ENCODE results near the gene EGFR. TPM values are rescaled to one million over a fixed set of nuclear protein-coding genes. Genes with fewer than 3 reads are reported as not detected.

Gene EGFR
- total RNA-seq, 4 donors from 2014 or later = 45.5 to 61.1 (median 56.9) TPM

DNA sequence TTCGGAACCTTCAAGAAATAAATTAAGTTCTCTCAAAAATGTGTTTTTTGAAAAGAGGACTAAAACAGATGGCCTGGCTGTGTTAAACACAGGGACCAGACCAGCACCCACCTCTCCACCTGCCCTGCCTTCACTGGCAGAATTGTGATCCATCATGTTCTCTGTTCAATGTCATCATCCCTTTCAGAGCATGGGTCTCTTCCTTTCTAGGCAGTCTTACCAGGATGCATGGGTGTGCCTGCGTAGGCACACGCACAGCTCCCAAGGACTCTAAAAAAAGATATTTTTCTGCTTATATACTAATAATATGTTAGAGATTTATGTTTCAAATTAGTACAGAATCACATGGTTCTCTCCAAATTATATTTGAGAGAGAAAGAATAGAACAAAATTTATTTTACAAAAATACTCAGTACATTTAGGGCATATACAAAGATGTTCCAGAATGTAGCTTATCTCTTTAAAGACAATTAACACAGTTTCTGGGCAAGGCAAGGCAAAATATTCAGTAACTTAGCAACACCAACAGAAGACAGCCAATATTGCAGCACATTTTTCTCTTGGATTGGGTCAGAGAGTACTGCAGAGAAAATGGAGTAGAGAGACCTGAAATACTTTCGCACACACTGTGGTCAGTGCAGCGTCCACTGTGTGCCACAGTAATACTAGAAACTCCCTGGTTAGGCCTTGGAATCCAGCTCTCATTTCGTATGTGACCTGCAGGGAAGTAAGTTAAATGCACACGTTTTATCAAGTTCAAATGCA lies 52.8 kb downstream of the EGFR start:
- H3K27ac ChIP-seq = peak overlapping the region in 2 of 4 donors; percentile 69 to 88

DNA sequence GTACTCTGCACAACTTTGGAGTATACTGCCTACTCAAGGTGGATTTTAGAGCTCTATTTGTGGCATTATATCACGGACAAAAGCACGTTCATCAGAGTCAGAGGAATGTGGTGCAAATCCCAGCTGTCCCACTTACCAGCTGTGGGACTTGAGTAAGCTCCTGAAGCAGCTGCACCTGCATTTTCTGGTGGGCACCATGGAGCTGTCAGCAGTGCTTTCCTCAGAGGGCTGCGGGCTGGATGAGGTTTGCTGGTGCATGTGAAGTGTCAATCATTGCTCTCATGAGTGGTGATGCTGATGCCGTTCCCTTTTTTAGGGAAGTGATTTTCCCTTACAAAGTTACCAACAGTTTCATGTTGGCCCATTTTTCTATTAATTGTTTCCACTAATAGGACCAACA lies 53.4 kb downstream of the EGFR start:
- no peaks in the 10 kb centered on the region for H3K27me3 ChIP-seq
- no peaks in the 10 kb centered on the region for H3K36me3 ChIP-seq
- no peaks in the 10 kb centered on the region for H3K9me3 ChIP-seq
- TF ChIP-seq CTCF (IDR thresholded peaks at IDR 0.05) = no peak
- no peak for TF ChIP-seq POLR2A (IDR thresholded peaks at IDR 0.05)
- H3K4me1 ChIP-seq = peaks cover 0 to 45% (median 10%) of the 10 kb centered on the region in 4 donors
- H3K27ac ChIP-seq = peak overlapping the region in 3 of 4 donors; percentile 15 to 88 (median 69)
- no peak overlapping the region for H3K4me3 ChIP-seq
- no peak for DNase-seq

More for the DNA sequence above, 52.8 kb downstream of the EGFR start:
- Histone ChIP-seq H3K36me3 (no peaks in the 10 kb centered on the region), H3K4me1 (peaks cover 0 to 46% (median 10%) of the 10 kb centered on the region in 4 donors), H3K27me3 (no peaks in the 10 kb centered on the region), H3K4me3 (no peak overlapping the region), H3K9me3 (no peaks in the 10 kb centered on the region)
- no peak for DNase-seq
- TF ChIP-seq CTCF (IDR thresholded peaks at IDR 0.05) = no peak
- no peak for TF ChIP-seq POLR2A (IDR thresholded peaks at IDR 0.05)

DNA sequence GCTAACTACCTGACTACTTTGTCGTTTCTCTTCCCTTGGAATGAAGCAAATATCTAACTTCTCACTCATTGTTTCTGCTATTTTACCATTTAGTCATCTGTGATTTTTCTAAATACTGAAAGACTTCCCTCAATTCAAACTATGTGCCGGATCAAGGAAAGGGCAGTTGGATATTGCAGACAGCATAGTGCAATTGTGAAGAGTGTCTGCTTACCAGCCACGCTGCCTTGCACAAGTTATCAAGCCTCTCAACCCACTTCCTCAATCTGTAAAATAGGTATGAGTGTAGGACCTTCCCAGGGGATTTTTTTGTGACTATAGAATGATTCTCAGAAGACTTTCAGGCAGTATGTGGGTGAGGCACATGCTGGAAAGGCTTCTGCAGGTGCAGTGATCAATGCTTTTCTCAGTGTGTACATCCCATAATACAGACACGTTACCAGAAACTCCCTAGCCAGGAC lies 54.3 kb downstream of the EGFR start:
- Histone ChIP-seq H3K9me3 (no peaks in the 10 kb centered on the region), H3K4me1 (peaks cover 0 to 50% (median 10%) of the 10 kb centered on the region in 4 donors), H3K27ac (peak overlapping the region in 3 of 4 donors; percentile 69 to 89 (median 88)), H3K36me3 (no peaks in the 10 kb centered on the region), H3K4me3 (no peak overlapping the region), H3K27me3 (no peaks in the 10 kb centered on the region)
- no peak for DNase-seq
- no peak for TF ChIP-seq POLR2A (IDR thresholded peaks at IDR 0.05)
- no peak for TF ChIP-seq CTCF (IDR thresholded peaks at IDR 0.05)

- DNase-seq = peak; percentile 21 to 87 (median 84)
- Histone ChIP-seq H3K27me3 (no peaks in the 10 kb centered on the region), H3K4me3 (peak overlapping the region in 3 of 4 donors; percentile 15 to 37 (median 20)), H3K27ac (peak overlapping the region; percentile 60 to 89 (median 78)), H3K9me3 (no peaks in the 10 kb centered on the region), H3K4me1 (peaks cover 0 to 59% (median 12%) of the 10 kb centered on the region in 4 donors), H3K36me3 (no peaks in the 10 kb centered on the region)
- TF ChIP-seq CTCF (IDR thresholded peaks at IDR 0.05) (no peak), POLR2A (IDR thresholded peaks at IDR 0.05) (peak in 1 of 2 donors; percentile 10)
Observed at GRCh38 chr7:55073976-55074528, 55.2 kb downstream of the EGFR start.

GRCh38 chr7:55075464-55076021 lies 56.7 kb downstream of the EGFR start:
- peak in 1 of 3 donors; percentile 70 for DNase-seq
- H3K4me1 ChIP-seq = peaks cover 0 to 65% (median 12%) of the 10 kb centered on the region in 4 donors
- no peak for TF ChIP-seq POLR2A (IDR thresholded peaks at IDR 0.05)
- TF ChIP-seq CTCF (IDR thresholded peaks at IDR 0.05) = no peak

More at GRCh38 chr7:55075464-55076021, 56.7 kb downstream of the EGFR start:
- no peaks in the 10 kb centered on the region for H3K27me3 ChIP-seq
- H3K9me3 ChIP-seq = no peaks in the 10 kb centered on the region
- peak overlapping the region in 3 of 4 donors; percentile 69 to 89 (median 88) for H3K27ac ChIP-seq
- H3K4me3 ChIP-seq = no peak overlapping the region
- no peaks in the 10 kb centered on the region for H3K36me3 ChIP-seq
